Epithelial cell of proximal tubule (primary cell): ENCODE data around the gene ATP2B2. TPM values are rescaled to one million over a fixed set of nuclear protein-coding genes. Genes with fewer than 3 reads are reported as not detected.

ENCODE experiments used
- DNase-seq: peaks from one replicate; pipeline ENCODE4 v3.0.0-alpha.2; 2011; ENCODE audit warnings: low read depth
- H3K4me3 ChIP-seq: 2 replicates; pipeline ENCODE4 v1.5.1; 2011; ENCODE audit warnings: low read depth, mild to moderate bottlenecking, low read length
- CTCF ChIP-seq: conservative IDR thresholded peaks from 2 replicates; pipeline ENCODE4 v1.5.1; 2012; ENCODE audit warnings: low read depth, mild to moderate bottlenecking, low read length
- total RNA-seq: library from RNA; depleted of rRNA; stranded (reverse); fragments of >200 nt; gene quantifications from 2 replicates; pipeline ENCODE4 v1.2.3, GENCODE V29; 2015

Gene ATP2B2
- total RNA-seq, 1 donor from 2014 or later = not detected

- TF ChIP-seq CTCF = no peak
- H3K4me3 ChIP-seq = no peak overlapping the region
- no peak for DNase-seq
Measured at GRCh38 chr3:10353661-10354360, 151.6 kb downstream of the ATP2B2 start.

- H3K4me3 ChIP-seq = no peak overlapping the region
- no peak for DNase-seq
- TF ChIP-seq CTCF = no peak
Measured at GRCh38 chr3:10353160-10353559, 152.2 kb downstream of the ATP2B2 start.

- DNase-seq = no peak
- H3K4me3 ChIP-seq = no peak overlapping the region
- TF ChIP-seq CTCF = no peak
Measured at GRCh38 chr3:10352146-10352911, 153.1 kb downstream of the ATP2B2 start.

- no peak overlapping the region for H3K4me3 ChIP-seq
- TF ChIP-seq CTCF = no peak
- no peak for DNase-seq
Measured at GRCh38 chr3:10351013-10351735, 154.2 kb downstream of the ATP2B2 start.

- no peak overlapping the region for H3K4me3 ChIP-seq
- TF ChIP-seq CTCF = no peak
- DNase-seq = no peak
Measured at GRCh38 chr3:10350324-10350985, 154.9 kb downstream of the ATP2B2 start.

- DNase-seq = no peak
- no peak for TF ChIP-seq CTCF
Measured at GRCh38 chr3:10349801-10350200, 155.6 kb downstream of the ATP2B2 start.

More at GRCh38 chr3:10349801-10350200, 155.6 kb downstream of the ATP2B2 start:
- H3K4me3 ChIP-seq = no peak overlapping the region
